Measurements from ENCODE around the gene ACR.
A peak's percentile ranks its signal among the peaks of the same experiment; 100 is the strongest.
"Not testable (repeated sequence)": the region's sequence is repeated elsewhere in the genome, so short reads cannot be mapped to it uniquely, and the experiment has no call there.

ACR gene

DNA sequence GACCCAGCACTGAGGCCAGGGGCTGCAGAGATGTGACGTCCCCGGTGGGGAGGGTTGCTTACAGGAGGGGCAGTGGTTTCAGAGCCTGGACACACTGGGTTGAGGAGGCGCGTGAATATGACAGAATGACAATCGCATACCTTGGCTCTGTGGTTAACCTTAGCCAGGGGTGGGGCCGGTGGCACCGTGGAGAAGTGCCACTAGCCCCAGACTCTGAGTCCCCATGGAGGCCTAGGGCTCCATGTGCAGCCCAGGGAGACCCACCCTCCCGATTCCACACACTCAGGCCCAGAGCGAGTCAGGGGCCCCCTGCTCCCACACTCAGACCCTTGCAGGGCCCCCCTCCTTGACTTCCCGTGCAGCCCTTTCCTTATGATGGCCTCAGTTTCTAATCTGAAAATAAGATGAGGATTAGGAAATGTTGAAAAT lies 3.6 kb upstream of the ACR start:
- DNase-seq = no peak

DNA sequence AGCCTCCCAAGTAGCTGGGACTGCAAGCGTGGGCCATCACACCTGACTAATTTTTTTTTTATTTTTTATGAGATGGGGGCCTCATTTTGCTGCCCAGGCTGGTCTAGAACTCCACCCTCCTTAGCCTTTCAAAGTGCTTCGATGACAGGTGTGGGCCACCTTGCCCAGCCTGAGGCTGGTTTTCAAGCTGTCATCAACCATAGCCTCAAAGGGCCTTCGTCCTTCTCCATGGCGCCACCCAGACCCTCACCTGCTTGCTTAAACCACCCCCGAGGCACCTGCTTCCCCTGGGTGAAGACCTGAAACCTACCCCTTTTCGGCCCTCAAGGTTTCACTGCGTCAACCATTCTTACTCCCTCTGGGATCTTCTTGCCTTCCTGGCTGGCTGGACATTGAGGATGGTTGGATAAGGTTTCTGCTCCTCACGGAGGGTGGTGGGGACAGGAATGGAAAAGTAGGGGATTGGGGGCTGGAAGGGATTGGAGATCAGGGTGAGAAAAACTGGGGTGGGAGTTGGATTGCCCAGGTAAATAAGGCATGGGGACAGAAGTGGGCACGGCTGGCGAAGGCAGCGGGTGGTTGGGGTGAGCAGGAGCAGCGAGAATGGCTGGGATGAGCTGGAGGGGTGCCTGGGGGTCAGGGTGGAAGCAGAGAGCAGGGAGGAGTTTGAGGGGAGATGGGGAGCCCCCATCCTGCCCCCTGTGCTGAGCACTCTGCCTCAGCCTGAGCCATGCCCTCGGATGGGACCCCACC lies 2.8 kb upstream of the ACR start:
- no peak for DNase-seq

DNA sequence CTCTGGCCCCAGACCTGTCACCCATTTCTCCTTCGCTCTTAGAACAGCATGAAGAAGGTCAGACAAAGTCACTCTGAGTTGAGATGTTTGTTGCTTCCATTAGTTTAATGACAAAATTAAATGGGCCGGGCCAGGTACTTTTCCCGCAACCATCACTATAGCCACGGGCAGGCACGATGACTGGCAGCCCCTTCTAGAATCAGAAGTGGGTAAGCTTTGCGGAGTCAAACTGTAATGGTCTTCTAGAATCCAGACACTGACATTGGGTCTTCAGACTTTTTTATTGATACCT lies 2.3 kb upstream of the ACR start:
- no peak for DNase-seq

DNA sequence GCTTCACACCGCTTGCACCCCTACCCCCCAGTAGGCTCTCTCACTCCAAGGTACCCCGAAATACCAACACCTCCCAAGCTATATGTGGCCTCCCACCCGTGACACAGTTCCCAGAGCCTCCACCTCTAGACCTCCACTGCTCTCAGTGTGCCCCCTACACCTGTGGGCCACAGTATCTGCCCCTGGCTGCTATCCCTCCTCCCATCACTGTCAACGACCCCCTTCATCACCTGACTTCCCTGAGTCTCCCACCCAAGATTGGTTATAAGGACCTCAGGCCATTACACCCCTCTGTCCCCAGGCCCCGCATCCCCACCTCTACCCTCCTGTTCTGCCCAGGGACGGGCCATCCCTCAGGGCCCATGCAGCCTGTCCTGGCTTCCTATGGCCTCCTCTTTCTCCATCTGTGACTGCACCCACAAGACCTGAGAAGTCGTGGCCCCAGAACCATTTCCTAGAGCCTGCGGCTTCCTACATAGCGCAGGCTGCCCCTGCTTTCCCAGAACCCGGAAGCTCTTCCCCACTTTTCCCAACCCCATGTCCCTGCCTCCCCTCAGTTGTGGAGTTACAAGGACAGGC lies 734 bp downstream of the ACR start:
- no peak for DNase-seq

DNA sequence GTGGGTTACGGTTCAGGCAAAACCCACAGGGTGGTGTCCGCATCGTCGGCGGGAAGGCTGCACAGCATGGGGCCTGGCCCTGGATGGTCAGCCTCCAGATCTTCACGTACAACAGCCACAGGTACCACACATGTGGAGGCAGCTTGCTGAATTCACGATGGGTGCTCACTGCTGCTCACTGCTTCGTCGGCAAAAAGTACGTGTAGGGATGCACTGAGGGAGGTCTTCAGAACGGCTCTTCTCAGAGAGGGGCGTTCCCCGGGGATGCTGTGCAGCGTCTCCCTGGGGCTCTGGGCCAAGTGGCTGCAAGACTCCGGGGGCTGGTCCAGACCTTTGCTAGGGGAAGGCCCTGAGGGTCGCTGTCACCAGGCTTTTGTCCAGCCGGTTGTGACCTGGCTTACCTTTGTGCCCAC lies 1.3 kb downstream of the ACR start:
- DNase-seq = no peak

DNA sequence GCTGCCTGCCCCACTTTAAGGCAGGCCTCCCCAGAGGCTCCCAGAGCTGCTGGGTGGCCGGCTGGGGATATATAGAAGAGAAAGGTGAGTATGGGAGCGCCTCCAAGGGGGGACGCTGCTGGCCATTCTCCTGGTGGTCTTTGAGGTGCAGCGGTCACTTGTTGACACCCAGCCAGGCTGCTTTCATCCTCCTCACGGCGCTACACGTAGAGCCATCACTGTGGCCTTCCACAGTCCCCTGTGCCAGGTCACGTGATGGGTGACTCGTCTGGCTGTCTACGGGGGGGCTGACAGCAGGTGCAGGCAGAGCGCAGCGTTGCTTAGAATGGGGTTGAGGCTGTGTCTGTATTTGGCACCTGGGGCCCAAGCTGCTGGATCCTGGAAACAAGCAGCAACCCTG lies 1.9 kb downstream of the ACR start:
- no peak for DNase-seq

DNA sequence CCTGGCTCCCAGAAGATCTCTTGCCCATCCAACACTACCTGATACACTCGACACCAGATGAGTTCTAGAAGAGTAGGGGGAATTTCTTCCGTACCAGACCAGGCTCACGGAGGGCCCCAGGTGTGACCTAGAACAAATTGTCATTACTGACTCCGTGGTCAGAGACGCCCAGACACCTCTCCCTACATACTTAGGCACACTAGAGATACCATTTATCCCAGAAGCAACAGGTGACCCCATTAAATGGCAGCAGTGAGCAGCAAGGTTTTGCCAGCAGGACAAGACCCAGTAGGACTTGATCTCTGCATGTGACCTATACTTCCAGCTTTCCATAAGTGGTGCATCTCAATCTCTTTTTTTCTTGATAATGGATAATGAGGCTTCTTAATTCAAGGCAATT lies 2.7 kb downstream of the ACR start:
- DNase-seq = not testable (repeated sequence)

DNA sequence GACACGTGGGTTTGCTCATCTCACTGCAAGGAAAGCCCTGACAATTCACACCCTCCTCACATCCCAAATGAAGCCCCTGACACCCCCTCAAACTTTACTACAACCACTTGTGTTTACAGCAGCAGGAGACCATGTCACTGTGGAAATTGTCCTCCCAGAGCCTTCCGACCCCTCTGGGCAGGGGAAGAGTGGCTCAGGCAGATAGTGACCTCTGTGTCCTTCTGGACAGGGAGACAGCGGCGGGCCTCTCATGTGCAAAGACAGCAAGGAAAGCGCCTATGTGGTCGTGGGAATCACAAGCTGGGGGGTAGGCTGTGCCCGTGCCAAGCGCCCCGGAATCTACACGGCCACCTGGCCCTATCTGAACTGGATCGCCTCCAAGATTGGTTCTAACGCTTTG lies 6.4 kb downstream of the ACR start:
- DNase-seq = not testable (repeated sequence)

DNA sequence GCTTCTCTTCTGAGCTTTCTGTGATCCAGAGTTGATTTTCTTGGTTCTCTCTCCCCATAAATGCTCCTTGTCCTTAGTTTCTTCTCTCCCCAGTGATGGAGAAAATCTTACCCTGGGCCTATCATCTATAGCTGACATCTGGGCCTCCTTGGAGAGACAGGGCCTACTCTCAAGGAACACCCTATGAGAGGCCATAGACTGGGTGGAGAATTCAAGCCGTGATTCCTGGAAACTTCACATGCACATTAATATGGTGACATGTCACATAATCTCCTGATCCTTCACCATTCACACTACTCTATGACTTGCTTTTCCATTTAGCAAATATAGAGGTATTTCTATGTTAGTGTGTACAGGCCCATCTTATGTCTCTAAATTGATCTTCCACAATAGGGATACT lies 9.5 kb downstream of the ACR start:
- DNase-seq = not testable (repeated sequence)

DNA sequence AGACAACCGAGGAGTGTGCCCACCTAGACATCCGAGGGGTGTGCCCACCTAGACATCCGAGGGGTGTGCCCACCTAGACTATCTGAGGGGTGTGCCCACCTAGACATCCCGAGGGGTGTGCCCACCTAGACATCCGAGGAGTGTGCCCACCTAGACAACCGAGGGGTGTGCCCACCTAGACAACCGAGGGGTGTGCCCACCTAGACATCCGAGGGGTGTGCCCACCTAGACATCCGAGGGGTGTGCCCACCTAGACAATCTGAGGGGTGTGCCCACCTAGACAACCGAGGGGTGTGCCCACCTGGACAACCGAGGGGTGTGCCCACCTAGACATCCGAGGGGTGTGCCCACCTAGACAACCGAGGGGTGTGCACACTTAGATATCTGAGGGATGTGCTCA lies 10.6 kb downstream of the ACR start:
- DNase-seq = not testable (repeated sequence)

DNA sequence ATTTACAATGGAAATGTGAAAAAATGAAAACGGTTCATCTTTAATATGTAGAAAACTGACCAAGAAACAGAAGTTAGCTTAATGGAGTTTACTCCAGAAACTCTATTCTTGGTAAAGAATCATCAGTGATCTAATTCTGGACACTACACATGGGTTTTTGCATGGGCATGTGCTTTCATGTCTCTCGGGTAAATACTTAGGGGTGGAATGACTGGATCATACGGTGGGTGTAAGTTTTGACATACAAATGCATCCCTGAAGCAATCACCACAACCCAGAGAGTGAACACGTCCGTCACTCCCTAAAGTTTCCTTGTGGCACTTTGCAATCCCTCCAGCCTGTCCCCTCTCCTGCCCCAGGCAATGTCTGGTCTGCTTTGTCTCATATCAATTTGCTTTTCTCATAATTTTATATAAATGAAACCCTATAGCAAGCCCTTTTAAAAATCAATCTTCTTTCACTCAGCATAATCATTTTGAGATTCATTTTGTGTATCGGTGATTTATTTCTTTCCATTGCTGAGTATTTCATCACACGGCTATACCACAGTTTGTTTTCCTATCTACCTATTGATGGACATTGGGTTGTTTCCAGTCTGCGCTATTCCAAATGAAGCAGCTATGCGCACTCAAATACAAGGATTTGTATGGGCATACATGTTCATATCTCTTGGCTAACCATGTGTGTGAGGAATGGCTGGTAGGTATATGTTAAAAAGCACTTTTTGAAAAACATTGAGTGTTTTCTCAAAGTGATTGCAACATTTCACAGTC lies 11.5 kb downstream of the ACR start:
- DNase-seq = not testable (repeated sequence)

DNA sequence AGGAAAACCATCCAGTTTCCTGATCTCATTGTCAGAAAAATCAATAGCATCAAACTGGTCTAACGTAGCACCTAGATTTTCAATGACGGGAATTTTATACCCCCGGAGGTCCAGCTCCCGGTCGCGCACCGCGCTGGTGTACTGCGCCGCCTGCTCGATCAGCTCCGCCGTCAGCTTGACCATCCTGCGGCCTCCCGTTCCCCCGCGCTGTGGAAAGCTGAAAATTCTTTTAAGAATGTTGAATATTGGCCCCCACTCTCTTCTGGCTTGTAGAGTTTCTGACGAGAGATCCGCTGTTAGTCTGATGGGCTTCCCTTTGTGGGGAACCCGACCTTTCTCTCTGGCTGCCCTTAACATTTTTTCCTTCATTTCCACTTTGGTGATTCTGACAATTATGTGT lies 17.2 kb downstream of the ACR start:
- DNase-seq = not testable (repeated sequence)

DNA sequence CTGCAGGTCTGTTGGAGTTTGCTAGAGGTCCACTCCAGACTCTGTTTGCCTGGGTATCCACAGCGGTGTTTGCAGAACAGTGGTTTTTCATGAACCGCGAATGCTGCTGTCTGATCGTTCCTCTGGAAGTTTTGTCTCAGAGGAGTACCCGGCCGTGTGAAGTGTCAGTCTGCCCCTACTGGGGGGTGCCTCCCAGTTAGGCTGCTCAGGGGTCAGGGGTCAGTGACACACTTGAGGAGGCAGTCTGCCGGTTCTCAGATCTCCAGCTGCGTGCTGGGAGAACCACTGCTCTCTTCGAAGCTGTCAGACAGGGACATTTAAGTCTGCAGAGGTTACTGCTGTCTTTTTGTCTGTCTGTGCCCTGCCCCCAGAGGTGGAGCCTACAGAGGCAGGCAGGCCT lies 18.4 kb downstream of the ACR start:
- not testable (repeated sequence) for DNase-seq

DNA sequence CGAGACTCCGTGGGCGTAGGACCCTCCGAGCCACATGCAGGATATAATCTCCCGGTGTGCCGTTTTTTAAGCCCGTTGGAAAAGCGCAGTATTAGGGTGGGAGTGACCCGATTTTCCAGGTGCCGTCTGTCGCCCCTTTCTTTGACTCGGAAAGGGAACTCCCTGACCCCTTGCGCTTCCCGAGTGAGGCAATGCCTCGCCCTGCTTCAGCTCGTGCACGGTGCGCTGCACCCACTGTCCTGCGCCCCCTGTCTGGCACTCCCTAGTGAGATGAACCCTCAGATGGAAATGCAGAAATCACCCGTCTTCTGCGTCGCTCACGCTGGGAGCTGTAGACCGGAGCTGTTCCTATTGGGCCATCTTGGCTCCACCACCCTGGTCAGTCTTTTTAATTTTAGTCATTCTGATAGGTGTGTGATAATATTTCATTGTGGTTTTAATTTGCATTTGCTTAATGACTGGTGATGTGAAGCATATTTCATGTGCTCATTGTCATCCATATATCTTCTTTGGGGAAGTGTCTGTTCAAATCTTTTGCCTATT lies 19.0 kb downstream of the ACR start:
- not testable (repeated sequence) for DNase-seq

DNA sequence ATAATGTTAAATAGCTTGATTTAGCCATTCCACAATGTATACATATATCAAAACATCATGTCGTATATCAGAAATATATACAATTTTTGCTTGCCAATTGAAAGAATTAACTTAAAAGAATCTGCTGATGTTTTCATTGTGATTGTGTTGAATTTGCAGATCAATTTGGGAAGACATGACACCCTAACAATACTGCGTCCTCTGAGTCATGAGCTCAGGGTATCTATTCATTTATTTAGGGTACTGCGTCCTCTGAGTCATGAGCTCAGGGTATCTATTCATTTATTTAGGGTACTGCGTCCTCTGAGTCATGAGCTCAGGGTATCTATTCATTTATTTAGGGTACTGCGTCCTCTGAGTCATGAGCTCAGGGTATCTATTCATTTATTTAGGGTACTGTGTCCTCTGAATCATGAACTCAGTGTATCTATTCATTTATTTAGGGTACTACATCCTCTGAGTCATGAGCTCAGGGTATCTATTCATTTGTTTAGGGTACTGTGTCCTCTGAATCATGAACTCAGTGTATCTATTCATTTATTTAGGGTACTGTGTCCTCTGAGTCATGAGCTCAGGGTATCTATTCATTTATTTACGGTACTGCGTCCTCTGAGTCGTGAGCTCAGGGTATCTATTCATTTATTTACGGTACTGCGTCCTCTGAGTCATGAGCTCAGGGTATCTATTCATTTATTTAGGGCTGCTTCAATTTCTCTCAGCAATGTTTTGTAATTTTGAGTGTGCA lies 21.8 kb downstream of the ACR start:
- DNase-seq = not testable (repeated sequence)

DNA sequence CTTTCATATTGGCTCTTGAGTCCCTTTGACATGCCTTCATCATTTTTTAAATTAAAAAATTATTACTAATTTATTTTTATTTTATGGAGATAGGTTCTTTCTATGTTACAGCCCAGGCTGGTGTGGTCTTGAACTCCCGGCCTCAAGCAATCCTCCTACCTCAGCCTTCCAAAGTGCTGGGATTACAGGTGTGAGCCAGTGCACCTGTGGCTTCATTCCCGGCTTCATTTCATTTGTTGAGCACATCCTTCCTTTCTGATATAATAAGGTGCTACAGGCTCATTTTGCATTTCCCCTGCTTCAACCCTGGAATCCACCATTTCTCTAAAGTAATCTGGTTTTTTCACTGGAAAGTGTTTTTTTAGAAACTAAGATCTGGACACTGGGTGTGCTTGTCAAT lies 23.8 kb downstream of the ACR start:
- not testable (repeated sequence) for DNase-seq

DNA sequence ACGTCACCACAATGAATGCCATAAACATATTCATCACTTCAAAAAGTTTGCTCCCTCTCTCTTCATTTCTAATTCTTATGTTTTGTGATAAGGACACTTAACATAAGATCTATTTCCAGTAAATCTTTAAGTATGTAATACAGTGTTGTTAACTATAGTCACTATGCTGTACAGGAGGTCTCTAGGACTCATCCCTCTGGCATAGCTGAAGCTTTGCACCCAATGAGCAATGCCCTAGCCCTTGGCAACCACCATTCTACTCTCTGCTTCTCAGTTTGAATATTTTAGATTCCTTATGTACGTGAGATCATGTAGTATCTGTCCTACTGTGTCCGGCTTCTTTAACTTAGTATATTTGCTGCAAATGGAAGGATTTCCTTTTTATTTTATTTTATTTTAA lies 26.3 kb downstream of the ACR start:
- not testable (repeated sequence) for DNase-seq

DNA sequence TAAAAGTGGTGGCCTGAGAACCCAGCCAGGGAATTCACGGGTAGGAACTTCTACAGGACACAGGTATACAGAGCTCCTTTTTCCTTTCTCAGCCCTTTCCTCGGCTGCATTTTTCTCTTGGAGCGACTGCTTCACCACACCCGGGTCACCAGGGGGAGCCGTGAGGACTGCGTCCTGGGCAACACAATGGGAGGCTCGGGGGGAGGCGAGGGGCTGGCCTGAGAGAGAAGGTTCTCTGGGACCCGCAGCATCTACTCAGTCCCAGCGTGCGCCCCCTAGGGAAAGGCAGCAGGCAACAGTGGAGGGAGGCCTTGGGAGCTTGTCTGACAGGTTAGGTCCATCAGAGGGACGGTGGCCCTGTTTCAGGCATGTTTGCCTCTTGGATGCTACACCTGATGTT lies 37.1 kb downstream of the ACR start:
- DNase-seq = not testable (repeated sequence)

DNA sequence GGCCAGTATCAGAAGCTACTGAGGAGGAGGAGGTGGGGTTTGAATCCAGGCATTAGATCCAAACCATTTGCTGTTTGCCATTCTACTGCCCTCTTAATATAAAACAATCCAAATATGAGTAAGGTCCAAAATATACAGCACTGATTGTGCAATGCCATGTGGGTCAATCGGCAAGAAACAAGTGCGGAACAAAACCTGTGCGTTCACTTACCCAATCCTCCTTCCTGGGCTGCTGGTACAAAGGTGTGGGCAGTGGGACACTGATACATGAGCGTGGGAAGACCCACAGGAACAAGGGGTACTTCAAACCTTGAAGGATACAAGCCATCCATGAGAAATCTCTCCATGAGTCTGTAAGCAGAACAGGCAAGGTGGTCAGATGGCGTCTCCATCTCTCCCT lies 39.6 kb downstream of the ACR start:
- DNase-seq = not testable (repeated sequence)

DNA sequence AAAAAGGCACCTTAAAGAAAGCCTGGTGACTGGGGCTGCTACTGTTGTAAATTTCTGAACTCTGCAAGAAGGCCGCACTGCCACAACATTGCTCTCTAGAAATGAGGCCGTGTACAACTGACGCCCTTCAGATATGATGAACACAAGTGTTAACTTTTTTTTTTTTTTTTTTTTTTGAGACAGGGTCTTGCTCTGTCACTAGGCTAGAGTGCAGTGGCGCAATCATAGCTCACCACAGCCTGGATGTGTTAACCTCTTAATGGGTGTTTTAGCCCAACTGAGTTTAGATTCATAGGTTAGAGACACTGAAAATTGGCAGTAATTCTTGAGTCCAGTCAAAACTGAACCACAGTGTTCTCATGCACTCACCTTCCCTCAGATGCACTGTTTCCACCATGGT lies 42.2 kb downstream of the ACR start:
- DNase-seq = not testable (repeated sequence)

DNA sequence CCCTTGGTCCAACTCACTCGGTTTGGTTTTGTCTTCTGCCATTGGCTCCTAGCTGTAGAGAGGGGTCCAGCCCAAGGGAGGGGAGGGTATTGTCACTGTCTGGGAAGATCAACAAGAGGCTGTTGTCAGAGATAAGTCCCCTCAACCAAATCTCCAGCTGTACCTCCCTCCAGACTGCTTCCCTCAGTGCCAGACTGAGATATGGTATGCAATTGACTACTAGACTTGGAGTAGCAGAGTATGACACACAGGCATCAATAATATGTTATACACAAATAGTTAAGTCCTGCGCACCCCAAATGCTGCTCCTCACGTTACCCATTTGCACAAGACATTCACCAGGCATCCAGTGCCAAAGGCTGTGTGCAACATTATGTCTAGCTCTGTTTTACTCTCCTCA lies 44.2 kb downstream of the ACR start:
- not testable (repeated sequence) for DNase-seq

DNA sequence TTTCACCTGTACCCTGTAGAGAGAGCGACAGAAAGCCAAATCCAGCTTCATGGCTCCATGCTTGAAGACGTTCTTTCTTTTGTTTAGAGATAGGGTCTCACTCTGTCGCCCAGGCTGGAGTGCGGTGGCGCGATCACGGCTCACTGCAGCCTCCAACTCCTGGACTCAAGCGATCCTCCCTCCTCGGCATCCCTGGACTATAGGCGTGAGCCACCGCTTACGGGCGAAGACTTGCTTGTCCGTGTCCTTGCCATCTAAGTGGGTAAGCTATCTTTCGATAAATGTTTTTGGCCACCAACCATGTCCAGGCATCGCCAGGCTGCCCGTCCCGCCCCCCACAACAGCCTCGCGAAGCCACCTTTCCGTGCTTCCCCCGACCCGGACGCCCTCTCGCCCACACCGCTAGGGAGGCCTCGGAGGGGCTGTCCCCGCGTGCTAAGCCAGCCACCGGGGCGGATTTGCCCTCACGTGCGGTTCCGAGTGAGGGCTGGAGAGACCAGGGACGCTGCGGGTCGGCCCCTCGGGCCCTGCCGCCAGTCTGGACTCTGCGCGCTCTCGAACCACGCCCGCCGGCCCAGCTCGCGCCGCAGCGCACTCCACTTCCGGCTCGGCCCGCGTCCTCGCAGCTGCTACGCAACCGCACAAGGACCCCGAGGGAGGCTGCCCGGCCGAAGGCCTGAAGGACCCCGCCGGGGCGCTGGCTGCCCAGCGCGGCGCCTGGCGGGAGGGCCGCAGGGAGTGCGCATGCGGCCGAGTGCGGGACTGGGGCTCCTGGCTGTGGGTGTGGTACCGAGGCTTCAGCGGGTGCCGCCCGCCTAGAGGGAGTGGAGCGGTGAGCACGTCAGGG lies 45.3 kb downstream of the ACR start, which contains the start of gene RABL2B:
TSS of gene RABL2B (minus strand) at position 604 of the 847 bp plus-strand sequence. CDS start 1,342 bp downstream, outside the sequence.
- peak; percentile 66 for DNase-seq

Measured in NCI-H2227 treated with DMSO at 0.1 percent for 48 hours (cell line).